Spleen (tissue), 11 donors: ENCODE measurements around the gene CHD3. TPM values are rescaled to one million over a fixed set of nuclear protein-coding genes. Genes with fewer than 3 reads are reported as not detected.
A peak's percentile ranks its signal among the peaks of the same experiment; 100 is the strongest.

Experiments
- DNase-seq: peaks from one replicate; pipeline ENCODE4 v3.0.0-alpha.2; 2020
- H3K27ac ChIP-seq, 8 donors: fragments of 200-600 bp; sonication (generic) in 7 of 8; 1 replicate in 4 of 8; 2 replicates in 4 of 8; pipeline versions ENCODE4 v1.5.0 to v1.8.0; 2016 to 2021; ENCODE audit warnings: inconsistent platforms in 4 of 8, mild to moderate bottlenecking in 4 of 8, moderate library complexity in 1 of 8
- H3K27me3 ChIP-seq, 7 donors: fragments of 200-600 bp; sonication (generic) in 6 of 7; replicated peaks in 1 of 7; 1 replicate in 4 of 7; 2 replicates in 3 of 7; pipeline versions ENCODE4 v1.5.0 to v1.8.0; 2016 to 2021; ENCODE audit warnings: inconsistent platforms in 3 of 7, mild to moderate bottlenecking in 1 of 7
- H3K36me3 ChIP-seq, 6 donors: fragments of 200-600 bp; sonication (generic) in 5 of 6; 1 replicate in 4 of 6; 2 replicates in 2 of 6; pipeline versions ENCODE4 v1.5.0 to v1.8.0; 2016 to 2021; ENCODE audit warnings: inconsistent platforms in 2 of 6
- H3K4me1 ChIP-seq, 6 donors: fragments of 200-600 bp; sonication (generic) in 5 of 6; 1 replicate in 3 of 6; 2 replicates in 3 of 6; pipeline versions ENCODE4 v1.5.0 to v1.8.0; 2016 to 2021; ENCODE audit warnings: inconsistent platforms in 3 of 6
- H3K4me3 ChIP-seq, 8 donors: fragments of 200-600 bp; sonication (generic) in 7 of 8; 1 replicate in 4 of 8; 2 replicates in 4 of 8; pipeline versions ENCODE4 v1.5.0 to v1.8.0; 2016 to 2021; ENCODE audit warnings: inconsistent platforms in 4 of 8, mild to moderate bottlenecking in 4 of 8, moderate library complexity in 2 of 8
- H3K9me3 ChIP-seq, 8 donors: fragments of 200-600 bp; sonication (generic) in 7 of 8; 1 replicate in 4 of 8; 2 replicates in 4 of 8; pipeline versions ENCODE4 v1.5.0 to v1.8.0; 2016 to 2021; ENCODE audit warnings: inconsistent platforms in 4 of 8
- POLR2A ChIP-seq, 3 donors: fragments of 450-650 bp; IDR thresholded peaks; one replicate each; pipeline ENCODE4 v1.5.1; 2017; ENCODE audit warnings: antibody characterized with exemption in 3 of 3, mild to moderate bottlenecking in 1 of 3
- POLR2AphosphoS5 ChIP-seq, 3 donors: sonication (generic); formaldehyde crosslinking; IDR thresholded peaks; one replicate each; pipeline ENCODE4 v1.5.1; 2017; ENCODE audit warnings: antibody characterized with exemption in 3 of 3
- WGBS, 5 donors: extraction: QIAGEN DNeasy Blood & Tissue Kit in 3 of 5; methylation state at CpG; one replicate each; pipeline versions ENCODE4 v1.1.5 to v1.1.7; 2013 to 2018; 5-methylcytosine and 5-hydroxymethylcytosine counted together
- intact Hi-C: fragments of 100-400 bp; cut with DNase I; formaldehyde crosslinking; loops from one replicate; pipeline ENCODE4 v1.15.0; 2023; ENCODE audit warnings: low total_unique reads
- polyA plus RNA-seq, 3 donors: library from polyadenylated mRNA; stranded (reverse); fragments of 200-250 nt; gene quantifications; one replicate each; pipeline ENCODE4 v1.2.1, GENCODE V29; 2013
- total RNA-seq, 7 donors: library from RNA; depleted of rRNA in 3 of 7; stranded (reverse); fragments of >200 nt in 3 of 7; fragmentation: NEBNext Ultra II Directional in 4 of 7; extraction: Animal tissue kit (Norgen Biotek cat#: 25700) in 4 of 7; gene quantifications; one replicate each; pipeline versions ENCODE4 v1.1.0 to v1.2.1, GENCODE V29; 2016 to 2021
- TF ChIP-seq, protein P1 (sequence below), 11 experiments: fragments of 200-600 bp in 7 of 11; fragments of 450-650 bp in 4 of 11; sonication (generic) in 4 of 11; IDR thresholded peaks in 8 of 11; conservative IDR thresholded peaks in 3 of 11; 1 replicate in 7 of 11; 2 replicates in 4 of 11; pipeline versions ENCODE4 v1.4.0 to v1.8.0; 2016 to 2021; ENCODE audit warnings: antibody characterized with exemption in 11 of 11, inconsistent platforms in 4 of 11, mild to moderate bottlenecking in 1 of 11
- donor health status: healthy with polysubstance abuse.
- donor health status: DM: no; HTN: no; CAD: no; lungs with moderate emphysema.
- donor health status: DM: no; HTN: no; CAD: no.
- donor health status: Bipolar disorder and iron deficiency.
- donor health status: healthy.
- donor health status: DM: no; HTN: no; CAD: no.
- donor health status: DM: yes; HTN: yes; CAD: no.

Gene CHD3
- total and polyA plus RNA-seq, 10 donors: 37.0 to 117 (median 82.5) TPM

DNA sequence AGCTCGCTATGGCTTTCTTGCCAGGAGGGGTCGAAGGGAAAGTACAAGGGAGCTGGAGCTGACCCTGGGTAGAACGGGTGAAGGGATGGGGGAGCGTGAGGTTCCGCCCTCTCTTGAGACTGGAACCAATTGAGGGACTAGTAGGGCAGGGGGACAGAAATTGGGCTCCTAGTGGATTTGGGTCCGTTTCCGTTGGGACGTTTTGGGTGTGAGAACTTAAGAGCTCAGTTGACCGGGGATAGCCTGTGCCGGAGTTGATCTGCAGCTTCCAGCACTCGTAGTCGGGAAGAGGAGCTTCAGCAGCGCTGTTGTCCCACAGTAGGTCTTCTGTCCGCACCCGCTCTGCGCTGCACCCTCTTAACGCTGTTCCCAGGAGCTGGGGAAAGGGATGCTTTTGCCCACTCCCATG is 43.9 kb downstream of the CHD3 start:
- WGBS, 5 donors: 0 to 1% (median 0%) methylated on average over 16 to 17 of the region's 17 CpGs
- TF ChIP-seq POLR2A (IDR thresholded peaks at IDR 0.05) (no peak), POLR2AphosphoS5 (IDR thresholded peaks at IDR 0.05) (no peak)
- TF ChIP-seq, protein P1, sequence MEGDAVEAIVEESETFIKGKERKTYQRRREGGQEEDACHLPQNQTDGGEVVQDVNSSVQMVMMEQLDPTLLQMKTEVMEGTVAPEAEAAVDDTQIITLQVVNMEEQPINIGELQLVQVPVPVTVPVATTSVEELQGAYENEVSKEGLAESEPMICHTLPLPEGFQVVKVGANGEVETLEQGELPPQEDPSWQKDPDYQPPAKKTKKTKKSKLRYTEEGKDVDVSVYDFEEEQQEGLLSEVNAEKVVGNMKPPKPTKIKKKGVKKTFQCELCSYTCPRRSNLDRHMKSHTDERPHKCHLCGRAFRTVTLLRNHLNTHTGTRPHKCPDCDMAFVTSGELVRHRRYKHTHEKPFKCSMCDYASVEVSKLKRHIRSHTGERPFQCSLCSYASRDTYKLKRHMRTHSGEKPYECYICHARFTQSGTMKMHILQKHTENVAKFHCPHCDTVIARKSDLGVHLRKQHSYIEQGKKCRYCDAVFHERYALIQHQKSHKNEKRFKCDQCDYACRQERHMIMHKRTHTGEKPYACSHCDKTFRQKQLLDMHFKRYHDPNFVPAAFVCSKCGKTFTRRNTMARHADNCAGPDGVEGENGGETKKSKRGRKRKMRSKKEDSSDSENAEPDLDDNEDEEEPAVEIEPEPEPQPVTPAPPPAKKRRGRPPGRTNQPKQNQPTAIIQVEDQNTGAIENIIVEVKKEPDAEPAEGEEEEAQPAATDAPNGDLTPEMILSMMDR (IDR thresholded peaks at IDR 0.05 in 8 of 11, conservative IDR thresholded peaks at IDR 0.05 in 3 of 11): no peak
- peak; percentile 84 for DNase-seq
- Histone ChIP-seq H3K9me3 (no peaks in the 10 kb centered on the region), H3K27me3 (no peaks in the 10 kb centered on the region), H3K27ac (peak overlapping the region; percentile 60 to 96 (median 90)), H3K4me1 (peaks cover 11 to 55% (median 36%) of the 10 kb centered on the region in 6 donors), H3K36me3 (peaks cover 0 to 69% (median 19%) of the 10 kb centered on the region in 6 donors), H3K4me3 (peak overlapping the region; percentile 67 to 93 (median 78))
- intact Hi-C loops: no loop called here

DNA sequence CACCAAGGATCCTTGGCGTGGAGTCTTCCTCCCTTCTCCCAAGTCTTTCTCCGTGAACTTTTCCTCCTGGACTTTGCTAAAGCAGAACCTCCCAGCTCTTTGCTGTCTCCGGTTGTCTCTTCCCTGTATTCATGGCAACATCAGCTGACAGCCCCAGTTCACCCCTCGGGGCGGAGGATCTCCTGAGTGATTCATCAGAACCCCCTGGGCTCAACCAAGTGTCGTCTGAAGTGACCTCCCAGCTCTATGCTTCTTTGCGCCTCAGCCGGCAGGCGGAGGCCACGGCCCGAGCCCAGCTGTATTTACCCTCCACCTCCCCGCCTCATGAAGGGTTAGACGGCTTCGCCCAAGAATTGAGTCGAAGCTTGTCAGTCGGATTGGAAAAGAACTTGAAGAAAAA is 44.4 kb downstream of the CHD3 start:
- Histone ChIP-seq H3K4me3 (peak overlapping the region; percentile 67 to 93 (median 78)), H3K4me1 (peaks cover 11 to 55% (median 36%) of the 10 kb centered on the region in 6 donors), H3K9me3 (no peaks in the 10 kb centered on the region), H3K27ac (peak overlapping the region in 5 of 8 donors; percentile 86 to 96 (median 94)), H3K27me3 (no peaks in the 10 kb centered on the region), H3K36me3 (peaks cover 0 to 69% (median 19%) of the 10 kb centered on the region in 6 donors)
- WGBS, 5 donors: 10 to 25% (median 16%) methylated on average over 16 of the region's 16 CpGs
- intact Hi-C loops: no loop called here
- TF ChIP-seq POLR2A (IDR thresholded peaks at IDR 0.05) (no peak), POLR2AphosphoS5 (IDR thresholded peaks at IDR 0.05) (no peak)
- TF ChIP-seq, protein P1 (IDR thresholded peaks at IDR 0.05 in 8 of 11, conservative IDR thresholded peaks at IDR 0.05 in 3 of 11): no peak
- DNase-seq: no peak

DNA sequence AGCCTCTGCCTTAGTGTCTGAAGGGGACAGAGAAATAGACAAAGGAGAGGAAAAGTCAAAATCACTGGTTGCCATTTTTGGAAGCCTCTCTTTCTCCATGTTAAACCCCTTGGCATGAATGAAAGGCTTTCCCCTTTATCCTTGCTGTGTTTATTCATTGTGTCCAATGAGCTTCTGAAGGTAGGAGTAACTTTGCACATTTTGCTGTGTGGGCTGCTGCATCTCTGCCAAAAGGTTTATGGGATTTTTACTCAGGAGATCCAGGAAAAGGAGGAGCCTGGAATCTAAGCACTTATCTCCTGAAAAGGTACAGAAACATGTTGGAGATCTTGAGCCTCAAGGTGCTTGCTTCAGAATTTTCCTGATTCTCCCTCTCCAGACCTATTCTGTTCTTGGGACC is 47.3 kb downstream of the CHD3 start:
- TF ChIP-seq POLR2AphosphoS5 (IDR thresholded peaks at IDR 0.05): no peak
- no peak for TF ChIP-seq POLR2A (IDR thresholded peaks at IDR 0.05)
- TF ChIP-seq, protein P1 (IDR thresholded peaks at IDR 0.05 in 8 of 11, conservative IDR thresholded peaks at IDR 0.05 in 3 of 11): no peak
- intact Hi-C loops: no loop called here
- Histone ChIP-seq H3K27me3 (no peaks in the 10 kb centered on the region), H3K4me3 (no peak overlapping the region), H3K27ac (no peak overlapping the region), H3K36me3 (peaks cover 0 to 69% (median 38%) of the 10 kb centered on the region in 6 donors), H3K9me3 (no peaks in the 10 kb centered on the region), H3K4me1 (peaks cover 10 to 35% (median 24%) of the 10 kb centered on the region in 6 donors)
- DNase-seq: no peak

DNA sequence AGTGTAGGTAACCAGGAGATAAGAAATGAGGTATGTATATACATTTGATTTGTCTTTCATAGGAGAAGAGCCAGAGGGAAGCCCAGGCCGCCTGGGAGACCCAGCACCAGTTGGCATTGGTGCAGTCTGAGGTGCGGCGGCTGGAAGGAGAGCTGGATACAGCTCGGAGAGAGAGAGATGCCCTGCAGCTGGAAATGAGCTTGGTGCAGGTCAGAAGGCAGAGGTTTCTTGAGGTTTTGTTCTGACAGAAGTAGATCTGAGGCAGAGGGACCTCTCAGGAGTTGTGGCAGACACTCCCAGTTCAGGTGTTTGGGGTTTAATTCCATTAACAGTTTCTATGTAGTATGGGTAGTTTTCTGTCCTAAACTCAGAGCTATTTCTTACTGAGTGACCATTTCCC is 51.4 kb downstream of the CHD3 start:
- no peak overlapping the region for H3K27ac ChIP-seq
- TF ChIP-seq, protein P1 (IDR thresholded peaks at IDR 0.05 in 8 of 11, conservative IDR thresholded peaks at IDR 0.05 in 3 of 11): no peak
- no peak for TF ChIP-seq POLR2AphosphoS5 (IDR thresholded peaks at IDR 0.05)
- TF ChIP-seq POLR2A (IDR thresholded peaks at IDR 0.05): no peak
- WGBS, 5 donors: 92 to 99% (median 95%) methylated on average over 4 of the region's 4 CpGs
- no peaks in the 10 kb centered on the region for H3K27me3 ChIP-seq
- peaks cover 4 to 97% (median 71%) of the 10 kb centered on the region in 6 donors for H3K36me3 ChIP-seq
- no peak overlapping the region for H3K4me3 ChIP-seq
- no peaks in the 10 kb centered on the region for H3K9me3 ChIP-seq
- no peak for DNase-seq
- intact Hi-C loops: no loop called here
- H3K4me1 ChIP-seq: no peaks in the 10 kb centered on the region
